H1 (cell line): ENCODE results near the gene CACNG6. TPM values are rescaled to one million over a fixed set of nuclear protein-coding genes. Genes with fewer than 3 reads are reported as not detected.

Experiments
- CTCF ChIA-PET: fragments of 300-600 bp; sonication (Branson Sonifier 250); formaldehyde crosslinking; loops from one replicate; lab custom pipeline; 2021; ENCODE audit not compliant: partially characterized antibody; lab: Charles Lee
- POLR2A ChIA-PET: fragments of 300-600 bp; sonication (Branson Sonifier 250); formaldehyde crosslinking; loops from one replicate; lab custom pipeline; 2021; ENCODE audit warnings: inconsistent platforms; ENCODE audit not compliant: partially characterized antibody; lab: Charles Lee
- DNase-seq, 2 experiments: peaks; one replicate each; pipeline versions ENCODE4 v3.0.0 to v3.0.0-alpha.2; 2010 to 2022; ENCODE audit warnings: low spot score in 2 of 2, low read depth in 1 of 2, mixed read lengths in 1 of 2
- FAIRE-seq: peaks from 2 replicates; lab custom pipeline; 2011; peaks lifted over from hg19 to GRCh38; lab: Jason Lieb, UNC
- H2AFZ ChIP-seq: 2 replicates; pipeline ENCODE4 v1.8.1; 2012; ENCODE audit warnings: low read length, inconsistent platforms
- H2AK5ac ChIP-seq: 2 replicates; pipeline ENCODE4 v1.6.1; 2013; ENCODE audit warnings: low read depth, low read length
- H2BK120ac ChIP-seq: replicated peaks from 2 replicates; pipeline ENCODE3; 2013; ENCODE audit warnings: low read depth, low read length, inconsistent platforms
- H2BK12ac ChIP-seq: 2 replicates; pipeline ENCODE4 v1.6.1; 2013; ENCODE audit warnings: low read depth, low read length
- H2BK15ac ChIP-seq: 2 replicates; pipeline ENCODE4 v1.6.1; 2013; ENCODE audit warnings: low read length
- H2BK20ac ChIP-seq: 2 replicates; pipeline ENCODE4 v1.6.1; 2013; ENCODE audit warnings: low read length
- H2BK5ac ChIP-seq: 2 replicates; pipeline ENCODE4 v1.6.1; 2013; ENCODE audit warnings: low read depth, low read length
- H3K14ac ChIP-seq: 2 replicates; pipeline ENCODE4 v1.6.1; 2013; ENCODE audit warnings: inconsistent platforms; ENCODE audit not compliant: insufficient read length
- H3K18ac ChIP-seq: 2 replicates; pipeline ENCODE4 v1.6.1; 2013; ENCODE audit warnings: low read length; ENCODE audit errors: extremely low read depth
- H3K23ac ChIP-seq: 2 replicates; pipeline ENCODE4 v1.6.1; 2013; ENCODE audit warnings: inconsistent platforms; ENCODE audit not compliant: insufficient read length
- H3K23me2 ChIP-seq: 2 replicates; pipeline ENCODE4 v1.6.1; 2013; ENCODE audit warnings: low read depth, low read length
- H3K27ac ChIP-seq: 2 replicates; pipeline ENCODE4 v1.6.1; 2011; ENCODE audit warnings: low read depth, low read length, inconsistent platforms
- H3K27me3 ChIP-seq, 4 experiments: replicated peaks in 1 of 4; 1 replicate in 1 of 4; 2 replicates in 3 of 4; pipeline versions ENCODE4 v1.6.1 to v1.8.1; 2011 to 2013; ENCODE audit warnings: low read length in 3 of 4, mild to moderate bottlenecking in 3 of 4, inconsistent platforms in 2 of 4, mixed read lengths in 2 of 4, moderate library complexity in 1 of 4; ENCODE audit not compliant: control insufficient read depth in 3 of 4, insufficient read depth in 3 of 4; ENCODE audit errors: extremely low read depth in 1 of 4
- H3K36me3 ChIP-seq, 4 experiments: 2 replicates each; pipeline versions ENCODE4 v1.6.1 to v1.8.1; 2011 to 2013; ENCODE audit warnings: mild to moderate bottlenecking in 4 of 4, low read length in 3 of 4, moderate library complexity in 2 of 4, control low read depth in 1 of 4, inconsistent platforms in 1 of 4; ENCODE audit not compliant: insufficient read depth in 4 of 4, control insufficient read depth in 2 of 4
- H3K4ac ChIP-seq: replicated peaks from 2 replicates; pipeline ENCODE3; 2013; ENCODE audit warnings: low read length, low read depth, mixed read lengths, inconsistent platforms; ENCODE audit not compliant: insufficient read length
- H3K4me1 ChIP-seq, 4 experiments: replicated peaks in 1 of 4; 1 replicate in 1 of 4; 2 replicates in 3 of 4; pipeline versions ENCODE4 v1.6.1 to v1.8.1; 2011 to 2013; ENCODE audit warnings: low read length in 3 of 4, inconsistent platforms in 2 of 4, mixed read lengths in 1 of 4; ENCODE audit not compliant: insufficient read depth in 4 of 4, control insufficient read depth in 3 of 4
- H3K4me2 ChIP-seq, 2 experiments: 2 replicates each; pipeline versions ENCODE4 v1.6.1 to v1.8.1; 2011 to 2013; ENCODE audit warnings: low read depth in 2 of 2, low read length in 2 of 2, control low read depth in 1 of 2, inconsistent platforms in 1 of 2, mild to moderate bottlenecking in 1 of 2; ENCODE audit not compliant: insufficient read depth in 1 of 2
- H3K4me3 ChIP-seq, 4 experiments: fragments of 200-600, 300-600 bp in 1 of 4; sonication (generic), shearing (Covaris generic), sonication (Bioruptor Twin) in 1 of 4; 2 replicates each; pipeline versions ENCODE4 v1.5.1 to v1.8.1; 2011 to 2016; ENCODE audit warnings: low read length in 4 of 4, low read depth in 3 of 4, control low read depth in 2 of 4, inconsistent platforms in 2 of 4, mild to moderate bottlenecking in 2 of 4, mixed read lengths in 1 of 4, moderate library complexity in 1 of 4; ENCODE audit not compliant: insufficient read depth in 2 of 4; ENCODE audit errors: extremely low read depth in 1 of 4
- H3K56ac ChIP-seq: replicated peaks from 2 replicates; pipeline ENCODE3; 2013; ENCODE audit warnings: low read depth, mild to moderate bottlenecking, mixed read lengths, low read length, inconsistent platforms; ENCODE audit not compliant: insufficient read length
- H3K79me1 ChIP-seq: 2 replicates; pipeline ENCODE4 v1.6.1; 2013; ENCODE audit warnings: low read depth, low read length, control low read depth
- H3K79me2 ChIP-seq, 2 experiments: 2 replicates each; pipeline versions ENCODE4 v1.6.1 to v1.8.1; 2012 to 2013; ENCODE audit warnings: low read length in 2 of 2, mild to moderate bottlenecking in 2 of 2, inconsistent platforms in 1 of 2; ENCODE audit not compliant: insufficient read depth in 2 of 2, control insufficient read depth in 1 of 2
- H3K9ac ChIP-seq, 4 experiments: replicated peaks in 1 of 4; 1 replicate in 1 of 4; 2 replicates in 3 of 4; pipeline versions ENCODE4 v1.6.1 to v1.8.1; 2011 to 2013; ENCODE audit warnings: low read depth in 3 of 4, low read length in 3 of 4, control low read depth in 2 of 4, mild to moderate bottlenecking in 2 of 4, moderate library complexity in 2 of 4, inconsistent platforms in 1 of 4; ENCODE audit errors: extremely low read depth in 1 of 4
- H3K9me3 ChIP-seq, 2 experiments: 2 replicates each; pipeline versions ENCODE4 v1.6.1 to v1.8.1; 2012 to 2013; ENCODE audit warnings: mild to moderate bottlenecking in 2 of 2, moderate library complexity in 2 of 2, control low read depth in 1 of 2, inconsistent platforms in 1 of 2, low read depth in 1 of 2, low read length in 1 of 2, mixed read lengths in 1 of 2; ENCODE audit not compliant: insufficient read depth in 2 of 2
- H4K20me1 ChIP-seq, 2 experiments: replicated peaks in 1 of 2; 2 replicates each; pipeline versions ENCODE3 to v1.8.1; 2011 to 2013; ENCODE audit warnings: inconsistent platforms in 2 of 2, low read length in 2 of 2, mild to moderate bottlenecking in 1 of 2; ENCODE audit not compliant: insufficient read depth in 2 of 2, control insufficient read depth in 1 of 2
- H4K5ac ChIP-seq: 2 replicates; pipeline ENCODE4 v1.6.1; 2013; ENCODE audit warnings: low read length, low read depth, mixed read lengths, inconsistent platforms; ENCODE audit not compliant: insufficient read length
- H4K8ac ChIP-seq: 2 replicates; pipeline ENCODE4 v1.8.0; 2013; ENCODE audit warnings: mild to moderate bottlenecking, moderate library complexity, low read length, inconsistent platforms; ENCODE audit not compliant: insufficient read depth; ENCODE audit errors: extremely low read depth
- H4K91ac ChIP-seq: replicated peaks from 2 replicates; pipeline ENCODE3; 2013; ENCODE audit warnings: low read length, mixed read lengths, inconsistent platforms; ENCODE audit not compliant: insufficient read length
- CBX5 ChIP-seq: fragments of 300-800, 300-1000 bp; sonication (generic); IDR thresholded peaks from 2 replicates; pipeline ENCODE4 v1.7.1; 2016; ENCODE audit warnings: antibody characterized with exemption, low read length, low read depth
- WGBS, 2 experiments: shearing (Covaris generic) in 1 of 2; methylation state at CpG; one replicate each; pipeline versions ENCODE4 v1.1.6 to v1.1.7; 2013 to 2015; ENCODE audit warnings: low lambda C conversion rate in 2 of 2, mixed read lengths in 2 of 2, inconsistent platforms in 1 of 2, low coverage in 1 of 2, missing lambda C conversion rate in 1 of 2; ENCODE audit not compliant: insufficient replicate concordance in 2 of 2, insufficient coverage in 1 of 2, insufficient read length in 1 of 2; ENCODE audit errors: extremely low coverage in 1 of 2, missing lambda C conversion rate in 1 of 2; 5-methylcytosine and 5-hydroxymethylcytosine counted together
- polyA plus RNA-seq, 7 experiments: library from polyadenylated mRNA; depleted of rRNA in 3 of 7; stranded (reverse) in 5 of 7; unstranded in 2 of 7; fragments of >200 nt in 5 of 7; fragments of 200-250 nt in 2 of 7; gene quantifications; 1 replicate in 5 of 7; 2 replicates in 1 of 7; 4 replicates in 1 of 7; pipeline versions ENCODE4 v1.2.1 to v1.2.3, GENCODE V29; 2011 to 2013; ENCODE audit warnings: missing spikeins in 2 of 7, mixed read lengths in 2 of 7
- total RNA-seq: library from RNA; stranded (reverse); fragmentation: NEBNext Ultra II Directional; extraction: Animal tissue kit (Norgen Biotek cat#: 25700); gene quantifications from 2 replicates; pipeline ENCODE4 v1.2.1, GENCODE V29; 2021
- TF ChIP-seq, protein P1 (sequence below): IDR thresholded peaks from 2 replicates; pipeline ENCODE4 v1.6.1; 2012; ENCODE audit warnings: inconsistent platforms

Gene CACNG6
- total and polyA plus RNA-seq, 2 of the 8 experiments (the other 6 are each of a cell fraction or from before 2014, with no cell fraction given): 1.2 to 1.6 TPM

DNA sequence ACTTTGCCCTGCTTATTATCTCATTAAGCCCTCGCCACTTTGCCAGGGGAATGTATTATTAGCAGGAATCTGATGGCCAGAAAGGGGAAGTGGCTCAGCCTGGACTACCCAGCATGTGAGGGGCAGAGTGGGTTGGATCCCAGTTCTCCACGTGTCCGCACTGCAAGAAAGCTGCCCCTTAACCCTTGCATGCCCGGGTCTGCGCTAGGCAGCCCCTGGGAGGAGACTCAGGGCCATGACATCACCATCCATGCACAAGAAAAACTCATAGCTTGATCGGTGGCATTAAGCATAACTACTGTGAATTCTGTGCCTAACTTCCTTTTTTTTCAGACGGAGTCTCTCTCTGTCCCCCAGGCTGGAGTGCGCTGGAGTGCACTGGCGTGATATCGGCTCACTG, 19.8 kb upstream of the CACNG6 start:
- H4K5ac ChIP-seq: no peak overlapping the region
- no peak overlapping the region for H2BK20ac ChIP-seq
- 80% methylated on average over 10 of the region's 10 CpGs; no CpG with 5 or more reads in 1 of the 2 experiments for WGBS, 2 experiments
- no peak overlapping the region for H2AK5ac ChIP-seq
- no peak overlapping the region for H3K23ac ChIP-seq
- no peaks in the 10 kb centered on the region; the same call in 1 of the 2 replicates for H3K79me1 ChIP-seq
- no peak overlapping the region for H3K18ac ChIP-seq
- no peak overlapping the region for H2BK15ac ChIP-seq
- H3K56ac ChIP-seq: no peak overlapping the region
- H3K27me3 ChIP-seq: no peaks in the 10 kb centered on the region
- H3K23me2 ChIP-seq: no peaks in the 10 kb centered on the region
- H3K27ac ChIP-seq: no peak overlapping the region
- H3K14ac ChIP-seq: no peak overlapping the region
- no peak overlapping the region for H2AFZ ChIP-seq
- H4K20me1 ChIP-seq: peaks cover 0 to 7% of the 10 kb centered on the region in 2 experiments
- no peaks in the 10 kb centered on the region for H3K4me1 ChIP-seq
- H3K79me2 ChIP-seq: no peaks in the 10 kb centered on the region; a peak in 1 of 4 replicates
- no peak overlapping the region for H4K8ac ChIP-seq
- no peak overlapping the region for H3K4ac ChIP-seq
- no peak overlapping the region for H2BK120ac ChIP-seq
- no peak overlapping the region for H3K4me2 ChIP-seq
- FAIRE-seq: no peak
- CTCF ChIA-PET: interaction anchor here (0.9 to 2.1 kb wide), 9 partner anchors 9 to 198 kb away, joined by 3 to 11 read pairs (median 4); no protein-coding TSS in a partner anchor
- DNase-seq: no peak
- no peaks in the 10 kb centered on the region for H3K9me3 ChIP-seq
- no peak overlapping the region for H3K9ac ChIP-seq
- H3K36me3 ChIP-seq: peaks cover 3 to 14% (median 6%) of the 10 kb centered on the region in 4 experiments; a peak in 5 of 8 replicates
- no peak overlapping the region for H2BK5ac ChIP-seq
- POLR2A ChIA-PET: interaction anchor here (1.0 to 2.4 kb wide), 6 partner anchors 9 to 71 kb away, joined by 3 to 11 read pairs (median 4); no protein-coding TSS in a partner anchor
- H4K91ac ChIP-seq: no peak overlapping the region
- no peak overlapping the region for H2BK12ac ChIP-seq
- TF ChIP-seq, protein P1, sequence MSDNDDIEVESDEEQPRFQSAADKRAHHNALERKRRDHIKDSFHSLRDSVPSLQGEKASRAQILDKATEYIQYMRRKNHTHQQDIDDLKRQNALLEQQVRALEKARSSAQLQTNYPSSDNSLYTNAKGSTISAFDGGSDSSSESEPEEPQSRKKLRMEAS: peak; percentile 66
- TF ChIP-seq CBX5: no peak
- no peak overlapping the region for H3K4me3 ChIP-seq
